Keratinocyte (primary cell): ENCODE data around the gene ACSM3. TPM values are rescaled to one million over a fixed set of nuclear protein-coding genes. Genes with fewer than 3 reads are reported as not detected.

ENCODE experiments used
- DNase-seq: peaks from one replicate; pipeline ENCODE4 v3.0.0-alpha.2; 2011; ENCODE audit warnings: low read depth, missing footprints, low spot score
- FAIRE-seq: peaks from 2 replicates; lab custom pipeline; 2011; peaks lifted over from hg19 to GRCh38; lab: Jason Lieb, UNC
- H2AFZ ChIP-seq: 2 replicates; pipeline ENCODE4 v1.6.0; 2012; ENCODE audit warnings: low read length, control low read depth, inconsistent platforms; ENCODE audit not compliant: control insufficient read depth
- H3K27ac ChIP-seq: 2 replicates; pipeline ENCODE4 v1.5.1; 2011; ENCODE audit warnings: low read length; ENCODE audit not compliant: control insufficient read depth, insufficient read depth
- H3K27me3 ChIP-seq: 3 replicates; pipeline ENCODE4 v1.6.0; 2011; ENCODE audit warnings: low read length; ENCODE audit not compliant: control insufficient read depth, insufficient read depth; ENCODE audit errors: extremely low read depth
- H3K36me3 ChIP-seq, 2 experiments: 2 replicates in 1 of 2; 3 replicates in 1 of 2; pipeline ENCODE4 v1.5.1; 2011; ENCODE audit warnings: low read length in 2 of 2, mild to moderate bottlenecking in 1 of 2; ENCODE audit not compliant: control insufficient read depth in 2 of 2, insufficient read depth in 2 of 2; ENCODE audit errors: extremely low read depth in 1 of 2
- H3K4me1 ChIP-seq: 3 replicates; pipeline ENCODE4 v1.5.1; 2011; ENCODE audit warnings: low read length; ENCODE audit not compliant: control insufficient read depth, insufficient read depth; ENCODE audit errors: extremely low read depth
- H3K4me2 ChIP-seq: 3 replicates; pipeline ENCODE4 v1.6.0; 2011; ENCODE audit warnings: low read depth, low read length; ENCODE audit not compliant: control insufficient read depth, insufficient read depth; ENCODE audit errors: extremely low read depth
- H3K4me3 ChIP-seq, 3 experiments: fragments of 200-600 bp in 1 of 3; sonication (generic) in 1 of 3; 2 replicates in 2 of 3; 3 replicates in 1 of 3; pipeline ENCODE4 v1.5.1; 2011 to 2016; ENCODE audit warnings: low read length in 3 of 3, mild to moderate bottlenecking in 3 of 3, control low read depth in 2 of 3, inconsistent platforms in 1 of 3, low read depth in 1 of 3, mixed read lengths in 1 of 3, mixed run types in 1 of 3, moderate library complexity in 1 of 3; ENCODE audit not compliant: control insufficient read depth in 2 of 3, insufficient read depth in 2 of 3; ENCODE audit errors: extremely low read depth in 1 of 3
- H3K79me2 ChIP-seq: 2 replicates; pipeline ENCODE4 v1.6.0; 2012; ENCODE audit warnings: low read length; ENCODE audit not compliant: control insufficient read depth, insufficient read depth
- H3K9ac ChIP-seq: 3 replicates; pipeline ENCODE4 v1.6.0; 2011; ENCODE audit warnings: low read length; ENCODE audit not compliant: control insufficient read depth, insufficient read depth; ENCODE audit errors: extremely low read depth
- H3K9me1 ChIP-seq: 3 replicates; pipeline ENCODE4 v1.6.0; 2011; ENCODE audit warnings: low read length; ENCODE audit not compliant: control insufficient read depth, insufficient read depth; ENCODE audit errors: extremely low read depth
- H3K9me3 ChIP-seq: 2 replicates; pipeline ENCODE4 v1.5.1; 2012; ENCODE audit warnings: low read depth, low read length; ENCODE audit not compliant: control insufficient read depth
- H4K20me1 ChIP-seq: 3 replicates; pipeline ENCODE4 v1.6.0; 2011; ENCODE audit warnings: low read length; ENCODE audit not compliant: control insufficient read depth, insufficient read depth; ENCODE audit errors: extremely low read depth
- CTCF ChIP-seq, 3 experiments: IDR thresholded peaks in 1 of 3; conservative IDR thresholded peaks in 1 of 3; optimal IDR thresholded peaks in 1 of 3; 2 replicates in 2 of 3; 3 replicates in 1 of 3; pipeline versions ENCODE3 to v1.5.1; 2011; ENCODE audit warnings: low read length in 3 of 3, mild to moderate bottlenecking in 3 of 3, moderate library complexity in 2 of 3, control low read depth in 1 of 3, inconsistent platforms in 1 of 3; ENCODE audit not compliant: insufficient read depth in 2 of 3; ENCODE audit errors: extremely low read depth in 1 of 3
- EZH2 ChIP-seq: IDR thresholded peaks from one replicate; pipeline ENCODE4 v1.6.1; 2012; ENCODE audit warnings: inconsistent platforms, mild to moderate bottlenecking, low read length, moderate library complexity
- dilution Hi-C: fragments of 300-500 bp; cut with MboI; formaldehyde crosslinking; loops from one replicate; pipeline ENCODE4 v1.7.0; 2020; ENCODE audit warnings: low sequenced_read_pairs; ENCODE audit not compliant: extremely low pct_ligation_motif_present
- polyA plus RNA-seq, 5 experiments: library from polyadenylated mRNA; depleted of rRNA in 3 of 5; stranded (reverse) in 3 of 5; stranded (forward) in 1 of 5; unstranded in 1 of 5; fragments of >200 nt; gene quantifications; 1 replicate in 1 of 5; 2 replicates in 3 of 5; 3 replicates in 1 of 5; pipeline versions ENCODE4 v1.2.1 to v1.2.3, GENCODE V29; 2011 to 2012; ENCODE audit warnings: missing spikeins in 2 of 5, low read depth in 1 of 5, low replicate concordance in 1 of 5

Gene ACSM3
- polyA plus RNA-seq, 1 donor (not counting 4 experiments of a cell fraction or from before 2014, with no cell fraction given) = 0.38 TPM

- H3K27me3 ChIP-seq = no peaks in the 10 kb centered on the region
- no peak overlapping the region for H3K27ac ChIP-seq
- H3K4me2 ChIP-seq = no peak overlapping the region
- H4K20me1 ChIP-seq = no peaks in the 10 kb centered on the region
- no peaks in the 10 kb centered on the region for H3K9me1 ChIP-seq
- H3K9ac ChIP-seq = no peak overlapping the region
- dilution Hi-C loops = no loop called here
- DNase-seq (no peak), FAIRE-seq (no peak)
- no peaks in the 10 kb centered on the region for H3K36me3 ChIP-seq
- H3K79me2 ChIP-seq = no peaks in the 10 kb centered on the region
- no peak for TF ChIP-seq EZH2
- no peak for TF ChIP-seq CTCF (optimal IDR thresholded peaks at IDR 0.05 in 1 of 3, IDR thresholded peaks at IDR 0.05 in 1 of 3, conservative IDR thresholded peaks at IDR 0.05 in 1 of 3; ENCODE audit: extremely low read depth in 1 of 3, insufficient read depth in 2 of 3, low read length in 3 of 3)
- no peaks in the 10 kb centered on the region for H3K9me3 ChIP-seq
- H3K4me1 ChIP-seq = no peaks in the 10 kb centered on the region
- no peak overlapping the region for H2AFZ ChIP-seq
- H3K4me3 ChIP-seq = no peak overlapping the region
These were observed 17.4 kb upstream of the ACSM3 start for GRCh38 chr16:20746461-20746860.

DNA sequence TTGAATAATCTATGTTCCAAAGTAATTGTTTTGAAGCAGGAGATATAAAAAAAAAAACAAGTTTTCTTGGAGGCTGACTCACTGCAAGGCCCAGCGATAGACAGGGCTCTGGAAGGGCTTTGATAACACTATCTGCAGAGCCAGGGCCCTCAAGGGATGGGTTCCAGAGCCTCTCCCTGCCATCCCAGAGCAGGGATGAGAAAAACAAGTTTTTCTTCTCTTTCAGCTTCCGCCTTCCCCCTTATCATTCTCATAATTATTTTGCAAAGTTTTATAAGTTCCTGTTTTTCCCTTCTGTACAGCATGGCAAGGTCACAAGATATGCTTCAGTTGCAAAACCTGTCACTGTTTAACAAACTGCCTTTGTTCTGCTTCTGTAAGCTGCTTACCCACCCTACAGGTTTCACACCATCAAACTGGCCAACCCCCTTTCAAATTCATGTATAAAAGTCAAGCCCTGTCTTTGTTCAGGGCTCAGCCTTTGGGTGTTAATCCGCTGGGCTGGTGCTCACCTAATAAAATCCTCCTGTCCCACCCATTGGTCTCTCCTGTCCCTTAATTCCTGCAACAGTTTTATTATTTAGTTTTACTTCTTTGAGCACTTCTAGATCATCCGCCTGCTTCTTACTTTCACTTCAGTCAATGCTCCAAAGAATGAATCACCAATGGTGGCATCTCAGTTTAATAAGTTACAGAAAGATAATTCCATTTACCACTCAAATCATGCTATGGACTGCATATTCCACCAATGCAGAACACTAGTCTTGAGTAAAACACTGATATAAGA lies 16.6 kb upstream of the ACSM3 start:
- FAIRE-seq (no peak), DNase-seq (no peak)
- no peaks in the 10 kb centered on the region for H3K79me2 ChIP-seq
- no peaks in the 10 kb centered on the region for H3K9me3 ChIP-seq
- H2AFZ ChIP-seq = no peak overlapping the region
- TF ChIP-seq CTCF (optimal IDR thresholded peaks at IDR 0.05 in 1 of 3, IDR thresholded peaks at IDR 0.05 in 1 of 3, conservative IDR thresholded peaks at IDR 0.05 in 1 of 3; ENCODE audit: extremely low read depth in 1 of 3, insufficient read depth in 2 of 3, low read length in 3 of 3) = no peak
- TF ChIP-seq EZH2 = no peak
- H4K20me1 ChIP-seq = no peaks in the 10 kb centered on the region
- no peaks in the 10 kb centered on the region for H3K9me1 ChIP-seq
- no peak overlapping the region for H3K4me2 ChIP-seq
- no peaks in the 10 kb centered on the region for H3K27me3 ChIP-seq
- dilution Hi-C loops = no loop called here
- H3K4me3 ChIP-seq = no peak overlapping the region
- H3K27ac ChIP-seq = no peak overlapping the region
- no peaks in the 10 kb centered on the region for H3K36me3 ChIP-seq
- H3K4me1 ChIP-seq = no peaks in the 10 kb centered on the region
- no peak overlapping the region for H3K9ac ChIP-seq
